HepG2 (cell line): ENCODE data around the gene TMED9. TPM values are rescaled to one million over a fixed set of nuclear protein-coding genes. Genes with fewer than 3 reads are reported as not detected.
A peak's percentile ranks its signal among the peaks of the same experiment; 100 is the strongest.

Source experiments
- ARNT ChIP-seq: fragments of 450-650 bp; IDR thresholded peaks from 2 replicates; pipeline ENCODE4 v1.6.1; 2017
- FOXA3 ChIP-seq: IDR thresholded peaks from 2 replicates; pipeline ENCODE4 v1.6.1; 2016; ENCODE audit warnings: missing genetic modification reagents, missing compliant biosample characterization
- HDAC2 ChIP-seq: sonication (generic); formaldehyde crosslinking; IDR thresholded peaks from 2 replicates; pipeline ENCODE4 v1.4.0; 2020; ENCODE audit warnings: missing genetic modification reagents
- HHEX ChIP-seq: IDR thresholded peaks from 2 replicates; pipeline ENCODE4 v1.6.1; 2016; ENCODE audit warnings: control low read depth
- MAFK ChIP-seq, 2 experiments: IDR thresholded peaks in 1 of 2; conservative IDR thresholded peaks in 1 of 2; 2 replicates each; pipeline ENCODE4 v1.6.1; 2011; ENCODE audit warnings: improper control_type of control experiment in 2 of 2, low read length in 2 of 2
- MED13 ChIP-seq: sonication (generic); formaldehyde crosslinking; IDR thresholded peaks from 2 replicates; pipeline ENCODE4 v1.5.0; 2020; ENCODE audit warnings: missing genetic modification reagents
- NFAT5 ChIP-seq: sonication (generic); formaldehyde crosslinking; IDR thresholded peaks from 2 replicates; pipeline ENCODE4 v1.4.0; 2020; ENCODE audit warnings: missing genetic modification reagents
- PHB2 ChIP-seq: fragments of 450-650 bp; IDR thresholded peaks from 2 replicates; pipeline ENCODE4 v1.6.1; 2018; ENCODE audit not compliant: partially characterized antibody
- PTBP1 ChIP-seq: fragments of 200-400 bp; formaldehyde crosslinking; IDR thresholded peaks from 2 replicates; pipeline ENCODE4 v1.6.1; 2018; ENCODE audit warnings: low read length, low read depth; ENCODE audit not compliant: poor library complexity, severe bottlenecking
- SALL2 ChIP-seq: sonication (generic); formaldehyde crosslinking; IDR thresholded peaks from 2 replicates; pipeline ENCODE4 v1.8.1; 2023; ENCODE audit warnings: mild to moderate bottlenecking, missing genetic modification reagents, inconsistent platforms
- TRAFD1 ChIP-seq: sonication (generic); formaldehyde crosslinking; IDR thresholded peaks from 2 replicates; pipeline ENCODE4 v1.5.1; 2020; ENCODE audit warnings: missing genetic modification reagents, mild to moderate bottlenecking, borderline replicate concordance
- ZBTB14 ChIP-seq: sonication (generic); formaldehyde crosslinking; IDR thresholded peaks from 2 replicates; pipeline ENCODE4 v1.4.0; 2020; ENCODE audit warnings: missing genetic modification reagents
- ZIK1 ChIP-seq: sonication (generic); formaldehyde crosslinking; IDR thresholded peaks from 2 replicates; pipeline ENCODE4 v1.5.0; 2020; ENCODE audit warnings: mild to moderate bottlenecking, low read depth, missing genetic modification reagents, borderline replicate concordance
- ZNF18 ChIP-seq: sonication (generic); formaldehyde crosslinking; IDR thresholded peaks from 2 replicates; pipeline ENCODE4 v1.8.0; 2022; ENCODE audit warnings: mild to moderate bottlenecking, missing genetic modification reagents; ENCODE audit not compliant: insufficient replicate concordance
- ZNF354B ChIP-seq: sonication (generic); formaldehyde crosslinking; IDR thresholded peaks from 2 replicates; pipeline ENCODE4 v1.8.0; 2022; ENCODE audit warnings: mild to moderate bottlenecking, missing genetic modification reagents
- ZNF446 ChIP-seq: sonication (generic); formaldehyde crosslinking; IDR thresholded peaks from 2 replicates; pipeline ENCODE4 v1.5.0; 2020; ENCODE audit warnings: mild to moderate bottlenecking, missing genetic modification reagents
- ZNF569 ChIP-seq: sonication (generic); formaldehyde crosslinking; IDR thresholded peaks from 2 replicates; pipeline ENCODE4 v1.5.0; 2020; ENCODE audit warnings: mild to moderate bottlenecking, missing genetic modification reagents, moderate library complexity, borderline replicate concordance
- ZNF782 ChIP-seq: sonication (generic); formaldehyde crosslinking; IDR thresholded peaks from 2 replicates; pipeline ENCODE4 v1.4.0; 2020; ENCODE audit warnings: missing genetic modification reagents, mild to moderate bottlenecking, borderline replicate concordance
- ZNF83 ChIP-seq: sonication (generic); formaldehyde crosslinking; IDR thresholded peaks from 2 replicates; pipeline ENCODE4 v1.4.0; 2020; ENCODE audit warnings: missing genetic modification reagents, mild to moderate bottlenecking, borderline replicate concordance
- polyA plus RNA-seq, 8 experiments: library from polyadenylated mRNA; depleted of rRNA in 3 of 8; stranded (reverse) in 7 of 8; unstranded in 1 of 8; fragments of >200 nt; fragmentation: Illumina TruSeq in 4 of 8; extraction: Trizol in 4 of 8; gene quantifications; 2 replicates each; pipeline versions ENCODE4 v1.2.1 to v1.2.3, GENCODE V29; 2011 to 2016; ENCODE audit warnings: low read depth in 4 of 8, missing spikeins in 1 of 8, mixed read lengths in 1 of 8; ENCODE audit not compliant: insufficient read depth in 1 of 8
- total RNA-seq, 5 experiments: library from RNA; depleted of rRNA; stranded (reverse); fragments of >200 nt; fragmentation: Illumina TruSeq; extraction: Trizol; gene quantifications; 2 replicates each; pipeline ENCODE4 v1.2.3, GENCODE V29; 2016; ENCODE audit warnings: low read depth in 1 of 5

TMED9 gene
- total and polyA plus RNA-seq, 2 of the 13 experiments (the other 11 are each of a cell fraction or from before 2014, with no cell fraction given) = 161 to 350 TPM

- TF ChIP-seq PHB2 (no peak), ZNF782 (CRISPR knock-in tag) (peak; percentile 39; the same call in 1 of the 2 replicates), HDAC2 (CRISPR knock-in tag) (0 out of 2 replicates have a peak, but pooled peaks have one; percentile 26), PTBP1 (no peak), NFAT5 (CRISPR knock-in tag) (no peak; the same call in 1 of the 2 replicates), MED13 (CRISPR knock-in tag) (no peak; the same call in 1 of the 2 replicates), ZBTB14 (CRISPR knock-in tag) (peak; percentile 36; the same call in 1 of the 2 replicates), ZIK1 (peak; percentile 75; the same call in 1 of the 2 replicates), FOXA3 (CRISPR knock-in tag) (peak; percentile 53; the same call in 1 of the 2 replicates), TRAFD1 (CRISPR knock-in tag) (no peak), MAFK (conservative IDR thresholded peaks at IDR 0.05 in 1 of 2, IDR thresholded peaks at IDR 0.05 in 1 of 2; ENCODE audit: low read length in 2 of 2) (no peak), SALL2 (CRISPR knock-in tag) (peak; percentile 64; the same call in 1 of the 2 replicates), ZNF569 (CRISPR knock-in tag) (no peak), ZNF354B (CRISPR knock-in tag) (no peak), ARNT (no peak), ZNF18 (CRISPR knock-in tag) (no peak), HHEX (CRISPR knock-in tag) (no peak), ZNF83 (no peak; the same call in 1 of the 2 replicates), ZNF446 (CRISPR knock-in tag) (peak; percentile 58)
Observed at GRCh38 chr5:177599731-177600507, 7.9 kb downstream of the TMED9 start, which contains the start of gene B4GALT7 (continued).
